AG10803 (cell line): Measurements from ENCODE around the gene ANP32A.
A peak's percentile ranks its signal among the peaks of the same experiment; 100 is the strongest.

Experiments
- DNase-seq: peaks from one replicate; pipeline ENCODE4 v3.0.0; 2010; ENCODE audit warnings: low read depth
- H3K4me3 ChIP-seq: 2 replicates; pipeline ENCODE4 v1.5.1; 2011; ENCODE audit warnings: mild to moderate bottlenecking, low read length, control low read depth
- CTCF ChIP-seq: conservative IDR thresholded peaks from 2 replicates; pipeline ENCODE4 v1.5.1; 2011; ENCODE audit warnings: mild to moderate bottlenecking, low read length, control low read depth, inconsistent platforms

Gene ANP32A

GRCh38 chr15:68788264-68788624, 32.5 kb downstream of the ANP32A start:
- no peak for TF ChIP-seq CTCF
- no peak overlapping the region for H3K4me3 ChIP-seq
- DNase-seq, result no peak

GRCh38 chr15:68787609-68788263, 33.0 kb downstream of the ANP32A start:
- TF ChIP-seq CTCF, result no peak
- no peak overlapping the region for H3K4me3 ChIP-seq
- no peak for DNase-seq

GRCh38 chr15:68786753-68787152, 33.9 kb downstream of the ANP32A start:
- no peak for DNase-seq
- no peak for TF ChIP-seq CTCF
- no peak overlapping the region for H3K4me3 ChIP-seq

- no peak for TF ChIP-seq CTCF
Measured at GRCh38 chr15:68785541-68785940, 35.2 kb downstream of the ANP32A start.

GRCh38 chr15:68784206-68784605, 36.5 kb downstream of the ANP32A start:
- DNase-seq, result no peak
- TF ChIP-seq CTCF, result no peak
- no peak overlapping the region for H3K4me3 ChIP-seq

More at GRCh38 chr15:68785541-68785940, 35.2 kb downstream of the ANP32A start:
- no peak for DNase-seq
- no peak overlapping the region for H3K4me3 ChIP-seq

- H3K4me3 ChIP-seq, result no peak overlapping the region
- no peak for DNase-seq
- peak; percentile 58 for TF ChIP-seq CTCF
Measured at GRCh38 chr15:68783226-68784058, 37.3 kb downstream of the ANP32A start.

GRCh38 chr15:68782589-68783161, 38.0 kb downstream of the ANP32A start:
- DNase-seq, result no peak
- no peak overlapping the region for H3K4me3 ChIP-seq
- no peak for TF ChIP-seq CTCF
